HG03439 (cell line): Measurements from ENCODE around the gene PTPRS.
"Not testable (repeated sequence)": the region's sequence is repeated elsewhere in the genome, so short reads cannot be mapped to it uniquely, and the experiment has no call there.

Source experiments
- ATAC-seq: cut with Tn5 transposase; IDR thresholded peaks from one replicate; pipeline ENCODE4 v1.9.1; 2021; ENCODE audit warnings: mild to moderate bottlenecking, moderate library complexity; ENCODE audit not compliant: unreplicated experiment

PTPRS gene

GRCh38 chr19:5334366-5334739 lies 6.3 kb downstream of the PTPRS start:
- ATAC-seq: no peak

GRCh38 chr19:5333581-5334365 lies 6.8 kb downstream of the PTPRS start:
- no peak for ATAC-seq

DNA sequence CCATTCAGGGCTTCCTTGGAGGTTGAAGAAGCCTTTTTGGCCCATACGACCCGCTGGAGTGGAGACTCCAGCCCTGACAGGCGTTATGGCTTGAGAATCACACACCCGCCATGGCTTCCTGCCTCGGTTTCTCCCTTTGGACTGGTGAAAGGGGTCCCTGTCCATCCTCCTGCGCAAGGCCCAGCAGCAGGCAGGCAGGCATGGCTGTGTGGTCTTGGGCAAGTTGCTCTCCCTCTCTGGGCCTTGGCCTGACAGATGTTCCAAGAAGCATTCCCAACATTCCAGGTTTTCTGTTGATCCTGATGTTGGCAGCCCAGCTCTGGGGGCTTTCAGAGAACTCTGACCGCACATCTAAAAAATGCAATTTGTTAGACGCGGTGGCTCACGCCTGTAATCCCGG lies 8.1 kb downstream of the PTPRS start:
- no peak for ATAC-seq

GRCh38 chr19:5331790-5332189 lies 8.8 kb downstream of the PTPRS start:
- no peak for ATAC-seq

- no peak for ATAC-seq
Observed at GRCh38 chr19:5330307-5330720, 10.3 kb downstream of the PTPRS start.

DNA sequence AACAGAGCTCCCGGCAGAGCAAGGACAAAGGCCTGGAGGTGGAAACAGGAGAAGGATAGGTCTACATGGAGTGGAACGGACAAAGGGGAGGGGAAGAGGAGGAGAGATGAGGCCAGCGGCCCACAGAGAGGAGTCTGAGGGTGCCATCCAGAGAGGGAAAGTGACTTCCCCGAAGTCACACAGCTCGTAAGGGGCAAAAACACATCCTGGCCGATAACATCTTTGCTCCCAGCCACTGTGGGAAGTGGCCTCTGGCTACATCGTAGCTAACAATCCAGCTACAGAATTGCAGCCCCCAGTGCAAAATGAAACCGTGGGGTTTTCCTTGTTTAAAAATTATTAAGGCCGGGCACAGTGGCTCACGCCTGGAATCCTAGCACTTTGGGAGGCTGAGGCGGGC lies 11.5 kb downstream of the PTPRS start:
- no peak for ATAC-seq

- ATAC-seq: not testable (repeated sequence)
Observed at GRCh38 chr19:5328407-5328806, 12.2 kb downstream of the PTPRS start.

- no peak for ATAC-seq
Observed at GRCh38 chr19:5326986-5327623, 13.5 kb downstream of the PTPRS start.

DNA sequence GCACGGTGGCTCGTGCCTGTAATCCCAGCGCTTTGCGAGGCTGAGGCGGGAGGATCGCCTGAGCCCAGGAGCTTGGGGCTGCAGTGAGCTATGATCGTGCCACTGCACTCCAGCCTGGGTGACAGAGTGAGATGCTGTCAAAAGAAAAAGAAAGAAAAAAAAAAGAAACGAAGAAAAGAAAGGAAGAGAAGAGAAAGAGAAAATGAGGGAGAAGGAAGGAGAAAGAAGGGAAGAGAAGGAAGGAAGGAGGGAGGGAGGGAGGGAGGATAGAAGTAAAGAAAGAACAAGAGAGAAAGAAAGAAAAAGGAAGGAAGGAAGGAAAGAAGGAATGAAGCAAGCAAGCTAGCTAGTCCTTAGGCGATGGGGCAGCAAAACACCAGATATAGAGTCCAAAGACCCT lies 14.1 kb downstream of the PTPRS start:
- no peak for ATAC-seq

GRCh38 chr19:5324947-5325346 lies 15.7 kb downstream of the PTPRS start:
- ATAC-seq: no peak

- no peak for ATAC-seq
Observed at GRCh38 chr19:5323475-5323811, 17.2 kb downstream of the PTPRS start.

DNA sequence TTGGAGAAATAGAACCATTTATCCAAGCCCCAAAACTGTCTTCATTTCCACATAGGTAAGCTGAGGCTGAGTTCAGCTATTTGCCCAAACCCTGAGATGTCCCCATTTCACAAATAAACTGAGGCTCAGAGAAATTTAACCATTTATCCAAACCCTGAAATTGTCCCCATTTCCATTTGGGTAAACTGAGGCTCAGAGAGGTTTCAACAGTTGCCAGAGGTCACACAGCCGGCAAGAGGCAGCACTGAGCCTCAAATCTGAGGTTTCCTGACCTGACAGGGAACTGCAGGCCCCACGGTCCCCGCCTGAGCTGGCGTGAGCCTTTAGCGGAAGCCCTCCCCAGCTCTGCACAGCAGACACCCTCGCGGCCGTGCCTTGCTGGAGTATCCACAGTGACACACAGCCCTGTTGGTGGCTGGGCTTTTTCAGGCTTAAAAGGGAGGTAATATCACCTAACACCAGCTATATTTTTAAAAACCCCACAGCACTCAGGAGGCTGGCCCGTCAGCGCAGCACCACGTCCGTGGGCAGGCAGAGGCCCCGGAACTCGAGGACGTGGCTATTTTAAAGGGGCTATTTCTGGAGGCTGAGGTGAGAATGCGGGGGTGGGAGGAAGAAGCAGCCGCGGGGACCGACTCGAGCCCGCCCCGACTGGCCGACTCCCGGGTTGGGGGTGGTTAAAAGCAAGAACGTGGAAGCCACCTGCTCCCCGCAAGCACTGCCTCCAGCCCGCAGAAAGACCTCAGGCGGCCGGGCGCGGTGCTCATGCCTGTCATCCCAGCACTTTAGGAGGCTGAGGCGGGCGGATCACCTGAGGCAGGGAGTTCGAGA lies 18.5 kb downstream of the PTPRS start:
- peak; percentile 72 for ATAC-seq

GRCh38 chr19:5321066-5321642 lies 19.5 kb downstream of the PTPRS start:
- no peak for ATAC-seq

GRCh38 chr19:5319516-5319915 lies 21.1 kb downstream of the PTPRS start:
- no peak for ATAC-seq

DNA sequence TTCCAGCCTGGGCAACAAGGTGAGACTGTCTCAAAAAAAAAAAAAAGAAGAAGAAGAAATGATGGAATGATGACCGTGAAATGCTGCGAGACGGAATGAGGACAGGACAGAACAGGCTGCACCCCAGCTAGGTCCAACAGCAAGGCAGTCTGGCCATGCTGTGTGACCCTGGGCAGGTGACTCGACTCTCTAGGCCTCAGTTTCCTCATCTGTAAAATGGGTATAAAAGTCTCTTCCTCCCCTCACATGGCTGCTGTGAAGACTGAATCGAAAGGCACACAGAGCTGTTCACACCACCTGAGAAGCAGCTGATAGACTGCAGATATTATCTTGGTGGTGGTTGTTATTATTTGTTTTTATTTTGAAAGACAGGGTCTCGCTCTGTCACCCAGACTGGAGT lies 22.3 kb downstream of the PTPRS start:
- no peak for ATAC-seq

GRCh38 chr19:5317321-5317720 lies 23.3 kb downstream of the PTPRS start:
- no peak for ATAC-seq

DNA sequence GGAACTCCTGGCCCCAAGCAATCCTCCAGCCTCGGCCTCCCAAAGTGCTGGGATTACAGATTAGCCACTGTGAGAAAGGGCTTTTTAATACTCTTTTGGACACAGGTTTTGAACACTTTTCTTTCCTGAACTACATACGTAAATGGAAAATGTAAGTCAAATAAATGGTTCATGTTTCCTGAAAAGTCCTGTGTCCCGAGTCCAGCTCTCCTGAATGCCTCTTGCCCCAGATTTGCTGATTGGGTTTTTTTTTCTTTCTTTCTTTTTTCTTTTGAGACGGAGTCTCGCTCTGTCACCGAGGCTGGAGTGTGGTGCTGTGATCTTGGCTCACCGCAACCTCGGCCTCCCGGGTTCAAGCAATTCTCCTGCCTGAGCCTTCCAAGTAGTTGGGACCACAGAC lies 24.5 kb downstream of the PTPRS start:
- ATAC-seq: no peak

- no peak for ATAC-seq
Observed at GRCh38 chr19:5314907-5315298, 25.7 kb downstream of the PTPRS start.

- no peak for ATAC-seq
Observed at GRCh38 chr19:5314012-5314906, 26.4 kb downstream of the PTPRS start.

DNA sequence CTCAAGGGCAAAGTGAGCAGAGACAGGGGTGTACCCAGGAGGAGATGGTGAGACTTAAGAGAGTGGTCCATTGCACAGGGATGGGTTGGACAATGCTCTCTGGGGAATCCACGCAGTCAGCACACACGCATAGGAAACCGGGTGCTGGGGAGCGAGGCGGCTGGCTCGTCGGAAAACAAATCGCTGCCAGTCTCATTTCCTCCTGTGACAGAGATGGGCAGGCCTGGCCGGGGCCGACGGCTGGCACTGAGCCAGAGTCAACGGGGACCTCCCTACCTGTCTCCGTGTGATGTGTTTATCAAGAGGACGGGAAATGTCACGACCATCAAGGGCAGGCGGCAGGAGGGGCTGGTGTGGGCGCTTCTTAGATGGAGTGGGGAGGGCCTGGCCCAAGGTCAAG lies 27.3 kb downstream of the PTPRS start:
- no peak for ATAC-seq

DNA sequence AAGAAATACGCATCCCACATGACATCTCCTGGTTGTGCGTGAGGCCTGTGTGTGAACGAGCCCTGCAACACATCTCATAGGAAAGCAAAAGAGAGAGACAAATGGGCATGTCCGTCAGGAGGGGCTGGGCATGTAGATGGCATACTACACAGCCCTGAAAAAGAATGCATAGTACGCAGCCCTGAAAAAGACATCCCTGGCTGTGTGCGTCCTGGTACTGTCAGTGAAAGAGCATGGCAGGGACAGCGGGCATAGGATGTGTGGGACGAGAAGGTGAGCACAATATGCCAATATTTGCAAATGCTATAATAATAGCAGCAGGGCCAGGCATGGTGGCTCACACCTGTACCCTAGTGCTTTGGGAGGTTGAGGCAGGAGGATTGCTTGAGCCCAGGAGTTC lies 28.6 kb downstream of the PTPRS start:
- ATAC-seq: no peak
